Measurements from ENCODE around the gene CEP112.
"Not testable (repeated sequence)": the region's sequence is repeated elsewhere in the genome, so short reads cannot be mapped to it uniquely, and the experiment has no call there.

Gene CEP112

DNA sequence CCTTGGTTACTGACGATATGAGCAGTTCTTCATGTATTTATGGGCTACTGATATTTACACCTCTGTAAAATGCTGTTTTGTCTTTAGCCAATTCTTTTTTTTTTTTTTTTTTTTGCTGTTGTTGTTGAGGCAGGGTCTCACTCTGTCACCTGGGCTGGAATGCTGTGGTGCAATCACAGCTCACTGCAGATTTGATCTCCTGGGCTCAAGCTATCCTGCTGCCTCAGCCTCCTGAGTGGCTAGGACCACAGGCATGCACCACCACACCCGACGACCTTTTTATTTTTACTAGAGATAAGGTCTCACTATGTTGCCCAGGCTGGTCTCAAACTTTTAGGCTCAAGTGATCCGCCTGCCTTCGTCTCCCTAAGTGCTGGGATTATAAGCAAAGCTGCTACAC lies 405.5 kb downstream of the CEP112 start:
- Histone ChIP-seq H3K36me3 (no peaks in the 10 kb centered on the region), H3K9me3 (ENCODE audit: severe bottlenecking) (no peaks in the 10 kb centered on the region), H3K27me3 (ENCODE audit: insufficient read depth, low read depth, severe bottlenecking) (no peaks in the 10 kb centered on the region), H3K4me3 (ENCODE audit: low read depth, low read length) (no peak overlapping the region), H3K27ac (no peak overlapping the region)
- no peak for DNase-seq
- TF ChIP-seq, protein P1, sequence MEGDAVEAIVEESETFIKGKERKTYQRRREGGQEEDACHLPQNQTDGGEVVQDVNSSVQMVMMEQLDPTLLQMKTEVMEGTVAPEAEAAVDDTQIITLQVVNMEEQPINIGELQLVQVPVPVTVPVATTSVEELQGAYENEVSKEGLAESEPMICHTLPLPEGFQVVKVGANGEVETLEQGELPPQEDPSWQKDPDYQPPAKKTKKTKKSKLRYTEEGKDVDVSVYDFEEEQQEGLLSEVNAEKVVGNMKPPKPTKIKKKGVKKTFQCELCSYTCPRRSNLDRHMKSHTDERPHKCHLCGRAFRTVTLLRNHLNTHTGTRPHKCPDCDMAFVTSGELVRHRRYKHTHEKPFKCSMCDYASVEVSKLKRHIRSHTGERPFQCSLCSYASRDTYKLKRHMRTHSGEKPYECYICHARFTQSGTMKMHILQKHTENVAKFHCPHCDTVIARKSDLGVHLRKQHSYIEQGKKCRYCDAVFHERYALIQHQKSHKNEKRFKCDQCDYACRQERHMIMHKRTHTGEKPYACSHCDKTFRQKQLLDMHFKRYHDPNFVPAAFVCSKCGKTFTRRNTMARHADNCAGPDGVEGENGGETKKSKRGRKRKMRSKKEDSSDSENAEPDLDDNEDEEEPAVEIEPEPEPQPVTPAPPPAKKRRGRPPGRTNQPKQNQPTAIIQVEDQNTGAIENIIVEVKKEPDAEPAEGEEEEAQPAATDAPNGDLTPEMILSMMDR (IDR thresholded peaks at IDR 0.05; ENCODE audit: low read depth, low read length): no peak

DNA sequence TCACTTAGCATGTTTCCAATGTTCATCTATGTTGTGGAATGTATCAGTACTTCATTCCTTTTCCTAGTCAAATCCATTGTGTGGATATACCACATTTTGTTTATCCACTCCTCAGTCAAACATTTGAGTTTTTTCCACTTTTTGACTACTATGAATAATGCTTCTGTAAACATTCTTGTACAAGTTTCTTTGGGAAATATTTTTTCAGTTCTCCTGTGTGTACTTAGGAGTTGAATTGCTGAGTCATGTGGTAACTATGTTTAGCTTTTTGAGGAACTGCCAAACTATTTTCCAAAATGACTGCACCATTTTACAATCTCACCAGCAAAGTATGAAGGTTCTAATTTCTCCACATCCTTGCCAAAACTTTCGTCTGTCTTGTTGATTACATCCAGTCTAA lies 406.8 kb downstream of the CEP112 start:
- Histone ChIP-seq H3K27me3 (ENCODE audit: insufficient read depth, low read depth, severe bottlenecking) (no peaks in the 10 kb centered on the region), H3K36me3 (no peaks in the 10 kb centered on the region), H3K4me3 (ENCODE audit: low read depth, low read length) (no peak overlapping the region), H3K9me3 (ENCODE audit: severe bottlenecking) (no peaks in the 10 kb centered on the region), H3K27ac (no peak overlapping the region)
- DNase-seq: no peak
- TF ChIP-seq, protein P1 (IDR thresholded peaks at IDR 0.05; ENCODE audit: low read depth, low read length): no peak

GRCh38 chr17:65783845-65784334 lies 408.0 kb downstream of the CEP112 start:
- no peaks in the 10 kb centered on the region for H3K9me3 ChIP-seq (ENCODE audit: severe bottlenecking)
- TF ChIP-seq, protein P1 (IDR thresholded peaks at IDR 0.05; ENCODE audit: low read depth, low read length): no peak

DNA sequence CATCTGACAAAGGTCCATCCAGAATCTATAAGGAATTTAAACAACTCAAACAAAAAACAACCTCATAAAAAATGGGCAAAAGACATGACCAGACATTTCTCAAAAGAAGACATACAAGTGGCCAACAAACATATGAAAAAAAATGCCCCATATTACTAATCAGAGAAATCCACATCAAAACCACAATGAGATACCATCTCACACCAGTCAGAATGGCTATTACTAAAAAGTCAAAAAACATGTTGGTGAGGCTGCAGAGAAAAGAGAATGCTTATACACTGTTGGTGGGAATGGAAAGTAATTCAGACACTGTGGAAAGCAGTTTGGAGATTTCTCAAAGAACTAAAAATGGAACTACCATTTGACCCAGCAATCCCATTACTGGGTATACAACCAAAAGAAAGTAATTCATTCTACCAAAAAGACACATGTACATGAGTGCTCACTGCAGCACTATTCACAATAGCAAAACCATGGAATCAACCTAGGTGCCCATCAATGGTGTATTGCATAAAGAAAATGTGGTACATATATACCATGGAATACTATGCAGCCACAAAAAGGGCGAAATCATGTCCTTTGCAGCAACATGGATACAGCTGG lies 409.7 kb downstream of the CEP112 start:
- not testable (repeated sequence) for H3K27ac ChIP-seq; H3K9me3 ChIP-seq (ENCODE audit: severe bottlenecking); H3K4me3 ChIP-seq (ENCODE audit: low read depth, low read length); H3K27me3 ChIP-seq (ENCODE audit: insufficient read depth, low read depth, severe bottlenecking); H3K36me3 ChIP-seq; DNase-seq

More at GRCh38 chr17:65783845-65784334, 408.0 kb downstream of the CEP112 start:
- DNase-seq: no peak
- Histone ChIP-seq H3K4me3 (ENCODE audit: low read depth, low read length) (no peak overlapping the region), H3K36me3 (no peaks in the 10 kb centered on the region), H3K27ac (no peak overlapping the region), H3K27me3 (ENCODE audit: insufficient read depth, low read depth, severe bottlenecking) (no peaks in the 10 kb centered on the region)

DNA sequence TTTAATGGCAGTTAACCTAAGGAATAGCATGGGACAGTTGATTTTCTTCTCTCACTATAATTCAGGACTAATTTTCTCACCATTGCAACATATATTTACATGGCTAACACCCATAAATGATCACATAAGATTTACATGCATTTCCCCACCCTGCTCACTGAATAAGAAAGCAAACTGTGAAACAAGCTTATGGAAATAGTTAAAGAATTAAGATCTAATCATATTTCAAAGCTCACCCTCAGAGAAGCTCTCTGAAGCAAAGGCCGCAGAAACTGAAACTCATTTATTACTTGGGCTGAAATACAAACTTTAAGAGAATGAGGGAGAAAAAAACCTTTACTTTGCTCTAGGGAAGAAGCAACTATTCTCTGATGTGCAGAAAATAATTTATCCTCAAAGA lies 411.8 kb downstream of the CEP112 start:
- no peaks in the 10 kb centered on the region for H3K27me3 ChIP-seq (ENCODE audit: insufficient read depth, low read depth, severe bottlenecking)
- TF ChIP-seq, protein P1 (IDR thresholded peaks at IDR 0.05; ENCODE audit: low read depth, low read length): no peak
- no peaks in the 10 kb centered on the region for H3K9me3 ChIP-seq (ENCODE audit: severe bottlenecking)
- no peak overlapping the region for H3K4me3 ChIP-seq (ENCODE audit: low read depth, low read length)
- DNase-seq: no peak
- no peak overlapping the region for H3K27ac ChIP-seq
- no peaks in the 10 kb centered on the region for H3K36me3 ChIP-seq

- DNase-seq: no peak
- no peaks in the 10 kb centered on the region for H3K9me3 ChIP-seq (ENCODE audit: severe bottlenecking)
- H3K27me3 ChIP-seq (ENCODE audit: insufficient read depth, low read depth, severe bottlenecking): no peaks in the 10 kb centered on the region
- H3K4me3 ChIP-seq (ENCODE audit: low read depth, low read length): no peak overlapping the region
- no peak overlapping the region for H3K27ac ChIP-seq
- TF ChIP-seq, protein P1 (IDR thresholded peaks at IDR 0.05; ENCODE audit: low read depth, low read length): no peak
- no peaks in the 10 kb centered on the region for H3K36me3 ChIP-seq
Measured at GRCh38 chr17:65776890-65777289, 415.0 kb downstream of the CEP112 start.
